Right atrium auricular region (tissue), 2 donors: ENCODE results near the gene CDKN1A. TPM values are rescaled to one million over a fixed set of nuclear protein-coding genes. Genes with fewer than 3 reads are reported as not detected.
"Not testable (repeated sequence)": the region's sequence is repeated elsewhere in the genome, so short reads cannot be mapped to it uniquely, and the experiment has no call there.

Source experiments
- DNase-seq: peaks from one replicate; pipeline ENCODE4 v3.0.0-alpha.2; 2019; ENCODE audit warnings: low spot score
- H3K27ac ChIP-seq, 2 donors: fragments of 200-600 bp; sonication (generic); 1 replicate in 1 of 2; 2 replicates in 1 of 2; pipeline ENCODE4 v1.5.1; 2016 to 2019
- H3K27me3 ChIP-seq, 2 donors: fragments of 200-600 bp; sonication (generic); one replicate each; pipeline versions ENCODE4 v1.5.1 to v1.6.0; 2017 to 2019
- H3K36me3 ChIP-seq: fragments of 200-600 bp; sonication (generic); one replicate; pipeline ENCODE4 v1.5.1; 2016
- H3K4me1 ChIP-seq, 2 donors: fragments of 200-600 bp; sonication (generic); one replicate each; pipeline versions ENCODE4 v1.5.1 to v1.6.0; 2017 to 2019
- H3K4me3 ChIP-seq, 2 donors: fragments of 200-600 bp; sonication (generic); 1 replicate in 1 of 2; 2 replicates in 1 of 2; pipeline ENCODE4 v1.5.1; 2017 to 2019; ENCODE audit warnings: mild to moderate bottlenecking in 1 of 2, moderate library complexity in 1 of 2
- H3K9me3 ChIP-seq, 2 donors: fragments of 200-600 bp; sonication (generic); one replicate each; pipeline ENCODE4 v1.5.1; 2019
- total RNA-seq, 2 donors: library from RNA; depleted of rRNA; stranded (reverse); fragments of >200 nt; gene quantifications; one replicate each; pipeline ENCODE4 v1.1.0, GENCODE V29; 2016
- TF ChIP-seq, protein P1 (sequence below), 2 donors: fragments of 200-600 bp; sonication (generic); IDR thresholded peaks; one replicate each; pipeline ENCODE4 v1.5.1; 2019; ENCODE audit warnings: antibody characterized with exemption in 2 of 2

Gene CDKN1A
- total RNA-seq, 2 donors from 2014 or later = 63.8 to 128 TPM

DNA sequence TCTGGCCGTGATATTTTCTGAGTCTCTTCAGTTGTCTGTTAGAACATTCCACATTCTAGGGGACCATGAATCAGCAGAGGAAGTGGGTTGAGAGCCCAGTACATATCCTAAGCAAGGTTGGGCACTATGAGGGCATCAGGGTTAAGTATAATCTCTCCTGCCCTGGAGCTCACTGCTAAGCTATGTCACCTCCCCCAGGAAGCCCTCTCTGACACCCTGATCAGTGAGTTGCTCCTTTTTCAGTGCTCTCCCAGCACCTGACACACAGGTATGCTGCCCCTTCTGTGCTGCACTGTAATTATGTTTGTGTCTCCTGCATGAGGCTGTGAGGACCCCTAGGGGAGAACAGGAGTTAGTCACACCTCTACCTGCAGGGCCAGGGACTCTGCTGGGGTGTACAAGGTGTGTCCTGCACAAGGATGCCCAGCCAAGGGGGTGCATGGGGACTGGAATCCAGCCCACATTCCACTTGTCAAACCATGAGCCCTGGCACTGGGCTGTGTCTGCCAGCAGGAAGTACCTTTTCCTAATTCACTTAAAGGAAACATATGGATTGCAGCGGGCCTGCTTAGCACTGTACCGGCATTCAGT lies 23.0 kb downstream of the CDKN1A start:
- H3K36me3 ChIP-seq = no peaks in the 10 kb centered on the region
- no peaks in the 10 kb centered on the region for H3K4me1 ChIP-seq
- H3K4me3 ChIP-seq = no peak overlapping the region
- no peaks in the 10 kb centered on the region for H3K9me3 ChIP-seq
- TF ChIP-seq, protein P1, sequence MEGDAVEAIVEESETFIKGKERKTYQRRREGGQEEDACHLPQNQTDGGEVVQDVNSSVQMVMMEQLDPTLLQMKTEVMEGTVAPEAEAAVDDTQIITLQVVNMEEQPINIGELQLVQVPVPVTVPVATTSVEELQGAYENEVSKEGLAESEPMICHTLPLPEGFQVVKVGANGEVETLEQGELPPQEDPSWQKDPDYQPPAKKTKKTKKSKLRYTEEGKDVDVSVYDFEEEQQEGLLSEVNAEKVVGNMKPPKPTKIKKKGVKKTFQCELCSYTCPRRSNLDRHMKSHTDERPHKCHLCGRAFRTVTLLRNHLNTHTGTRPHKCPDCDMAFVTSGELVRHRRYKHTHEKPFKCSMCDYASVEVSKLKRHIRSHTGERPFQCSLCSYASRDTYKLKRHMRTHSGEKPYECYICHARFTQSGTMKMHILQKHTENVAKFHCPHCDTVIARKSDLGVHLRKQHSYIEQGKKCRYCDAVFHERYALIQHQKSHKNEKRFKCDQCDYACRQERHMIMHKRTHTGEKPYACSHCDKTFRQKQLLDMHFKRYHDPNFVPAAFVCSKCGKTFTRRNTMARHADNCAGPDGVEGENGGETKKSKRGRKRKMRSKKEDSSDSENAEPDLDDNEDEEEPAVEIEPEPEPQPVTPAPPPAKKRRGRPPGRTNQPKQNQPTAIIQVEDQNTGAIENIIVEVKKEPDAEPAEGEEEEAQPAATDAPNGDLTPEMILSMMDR (IDR thresholded peaks at IDR 0.05) = no peak
- no peak for DNase-seq
- H3K27ac ChIP-seq = no peak overlapping the region
- no peaks in the 10 kb centered on the region for H3K27me3 ChIP-seq

DNA sequence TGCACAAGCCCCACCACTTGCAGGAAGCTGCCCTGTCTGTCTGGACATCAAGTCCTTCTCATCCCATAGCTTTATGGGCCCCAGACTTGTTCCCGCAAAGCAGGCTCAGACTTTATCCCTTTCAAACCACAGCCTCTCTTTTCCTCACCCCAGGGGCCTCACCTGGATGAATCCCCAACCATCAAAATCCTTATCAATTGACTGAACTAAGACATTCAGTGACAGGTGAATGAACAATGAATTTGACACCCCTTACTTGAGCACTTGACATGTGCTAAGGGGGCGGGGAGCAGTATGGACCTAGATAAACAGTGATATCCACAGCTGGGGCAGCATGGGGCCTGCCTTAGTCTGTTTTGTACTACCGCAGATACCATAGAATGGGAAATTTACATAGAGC lies 24.1 kb downstream of the CDKN1A start:
- TF ChIP-seq, protein P1 (IDR thresholded peaks at IDR 0.05) = no peak

DNA sequence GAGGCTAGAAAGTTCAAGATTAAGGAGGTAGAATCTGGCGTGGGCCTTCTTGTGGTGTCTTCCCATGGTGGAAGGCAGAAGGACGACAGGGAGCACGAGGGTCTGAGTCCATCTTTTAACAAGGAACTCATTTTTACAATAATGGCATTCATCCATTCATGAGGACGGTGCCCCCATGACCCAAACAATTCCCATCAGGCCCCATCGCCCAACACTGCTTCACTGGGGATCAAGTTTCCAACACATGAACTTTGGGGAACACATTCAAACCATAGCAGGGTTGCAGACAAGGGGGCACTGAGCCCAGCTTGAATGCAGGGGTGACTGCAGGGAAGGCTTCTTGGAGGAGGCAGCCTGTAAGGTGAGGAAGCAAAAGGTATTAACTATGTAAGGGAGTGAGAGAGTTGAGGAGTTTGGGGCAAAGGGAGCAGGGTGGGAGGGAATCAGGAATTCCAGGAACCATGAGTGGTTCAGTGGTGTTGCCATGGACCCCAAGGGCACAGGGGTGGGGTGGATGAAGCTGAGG lies 24.6 kb downstream of the CDKN1A start:
- Histone ChIP-seq H3K36me3 (no peaks in the 10 kb centered on the region), H3K9me3 (no peaks in the 10 kb centered on the region), H3K27me3 (no peaks in the 10 kb centered on the region), H3K4me3 (no peak overlapping the region), H3K27ac (no peak overlapping the region), H3K4me1 (no peaks in the 10 kb centered on the region)
- TF ChIP-seq, protein P1 (IDR thresholded peaks at IDR 0.05) = no peak
- no peak for DNase-seq

More for the DNA sequence above, 24.1 kb downstream of the CDKN1A start:
- no peaks in the 10 kb centered on the region for H3K27me3 ChIP-seq
- H3K9me3 ChIP-seq = no peaks in the 10 kb centered on the region
- no peak overlapping the region for H3K4me3 ChIP-seq
- no peaks in the 10 kb centered on the region for H3K36me3 ChIP-seq
- H3K27ac ChIP-seq = no peak overlapping the region
- DNase-seq = no peak
- H3K4me1 ChIP-seq = no peaks in the 10 kb centered on the region

DNA sequence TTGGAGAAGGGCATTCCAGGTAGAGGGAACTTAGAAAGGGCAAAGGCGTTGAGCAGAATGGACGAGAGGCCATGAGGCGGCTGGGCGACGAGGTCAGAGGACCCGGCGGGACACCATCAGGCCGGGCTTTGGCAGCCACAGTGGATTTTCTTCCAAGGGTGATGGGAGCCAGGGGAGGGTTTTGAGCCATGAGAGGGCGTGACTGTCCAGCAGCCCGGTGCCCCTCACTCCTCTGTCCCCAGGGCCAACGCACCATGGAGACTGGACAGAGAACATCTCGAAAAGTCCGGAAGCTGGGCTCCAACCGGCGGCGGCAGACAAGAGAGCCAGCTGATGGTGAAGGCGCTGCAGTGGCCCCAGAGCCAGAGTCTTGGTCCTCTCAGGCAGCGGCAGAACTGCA lies 25.5 kb downstream of the CDKN1A start:
- Histone ChIP-seq H3K4me3 (no peak overlapping the region), H3K27ac (no peak overlapping the region), H3K27me3 (no peaks in the 10 kb centered on the region), H3K36me3 (no peaks in the 10 kb centered on the region), H3K9me3 (no peaks in the 10 kb centered on the region), H3K4me1 (no peaks in the 10 kb centered on the region)
- TF ChIP-seq, protein P1 (IDR thresholded peaks at IDR 0.05) = no peak
- no peak for DNase-seq

DNA sequence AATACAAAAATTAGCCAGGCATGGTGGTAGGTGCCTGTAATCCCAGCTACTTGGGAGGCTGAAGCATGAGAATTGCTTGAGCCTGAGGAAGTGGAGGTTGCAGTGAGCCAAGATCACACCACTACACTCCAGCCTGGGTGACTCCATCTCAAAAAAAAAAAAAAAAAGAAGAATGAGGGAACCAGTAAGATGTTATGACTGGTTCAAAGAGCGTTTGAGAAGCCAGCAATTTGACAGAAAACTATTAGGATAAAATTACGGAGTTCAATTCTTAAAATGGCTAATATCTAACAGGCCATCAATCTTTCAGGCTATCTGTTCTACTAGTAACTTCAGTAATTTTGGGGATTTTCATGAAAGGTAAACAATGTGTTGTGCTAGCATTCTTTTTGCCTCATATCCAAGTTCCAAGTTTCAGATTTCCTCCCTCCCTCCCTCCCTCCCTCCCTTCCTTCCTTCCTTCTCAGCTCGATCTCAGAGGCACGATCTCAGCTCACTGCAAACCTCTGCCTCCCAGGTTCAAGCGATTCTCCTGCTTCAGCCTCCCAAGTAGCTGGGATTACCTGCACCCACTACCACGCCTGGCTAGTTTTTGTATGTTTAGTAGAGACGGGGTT lies 26.6 kb downstream of the CDKN1A start:
- H3K4me1 ChIP-seq, H3K27ac ChIP-seq, H3K36me3 ChIP-seq, H3K27me3 ChIP-seq, H3K9me3 ChIP-seq, DNase-seq, H3K4me3 ChIP-seq: not testable (repeated sequence)

DNA sequence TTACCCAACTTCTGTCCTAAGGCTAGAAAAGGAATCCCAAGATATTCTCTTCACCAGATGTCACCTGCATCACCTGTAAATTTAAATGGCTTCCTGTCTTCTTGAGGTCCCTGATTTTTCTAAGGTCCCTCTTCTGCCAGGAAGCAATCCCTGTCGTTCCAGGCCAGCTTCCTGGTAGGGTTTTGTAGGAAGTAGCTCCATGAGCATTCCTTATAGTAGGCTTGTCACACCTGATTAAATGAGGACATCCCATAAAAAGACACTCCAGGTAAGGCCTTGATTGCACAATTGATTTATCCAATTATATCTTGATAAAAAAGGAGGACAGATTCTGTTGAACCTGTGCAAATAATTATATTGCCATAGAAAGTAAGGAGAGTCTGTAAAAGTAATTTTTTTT lies 27.8 kb downstream of the CDKN1A start:
- H3K4me3 ChIP-seq = no peak overlapping the region
- H3K9me3 ChIP-seq = no peaks in the 10 kb centered on the region
- H3K27ac ChIP-seq = no peak overlapping the region
- H3K36me3 ChIP-seq = no peaks in the 10 kb centered on the region
- H3K4me1 ChIP-seq = no peaks in the 10 kb centered on the region
- no peak for DNase-seq
- TF ChIP-seq, protein P1 (IDR thresholded peaks at IDR 0.05) = no peak
- H3K27me3 ChIP-seq = no peaks in the 10 kb centered on the region
